ENCODE data around the gene APBB2.

Gene APBB2

DNA sequence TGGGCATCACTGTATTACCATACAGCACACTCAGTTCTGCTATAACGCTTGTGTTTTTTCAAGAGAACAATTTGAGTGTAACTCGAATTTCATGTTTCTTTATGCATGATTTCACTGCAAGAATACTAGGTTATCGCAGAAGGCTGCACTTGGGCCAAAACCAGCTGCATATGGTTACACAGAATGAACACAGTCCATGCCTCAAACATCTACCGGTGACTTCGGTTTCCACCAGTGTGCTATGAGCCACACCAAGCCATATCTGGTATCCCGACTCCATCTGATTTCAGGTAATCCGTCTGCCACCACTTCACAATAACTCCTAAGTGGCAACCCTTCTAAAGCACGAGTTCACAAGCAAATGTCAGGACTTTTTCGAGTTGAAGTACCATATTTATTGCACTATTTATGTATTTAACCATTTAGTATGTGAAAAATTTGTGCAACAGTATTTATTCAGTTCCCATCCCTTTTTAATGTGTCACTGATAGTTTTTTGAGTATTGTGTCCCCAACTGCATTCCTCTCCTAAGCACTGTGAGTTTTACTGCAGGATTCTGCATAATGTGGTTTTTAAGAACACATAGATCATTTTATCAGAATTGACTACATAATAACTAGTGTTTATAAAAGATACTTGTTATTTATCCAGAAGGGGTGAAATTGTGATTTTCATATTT, 111.8 kb downstream of the APBB2 start:
- DNase-seq (ENCODE audit: low read depth in 2 of 2) = no peak

DNA sequence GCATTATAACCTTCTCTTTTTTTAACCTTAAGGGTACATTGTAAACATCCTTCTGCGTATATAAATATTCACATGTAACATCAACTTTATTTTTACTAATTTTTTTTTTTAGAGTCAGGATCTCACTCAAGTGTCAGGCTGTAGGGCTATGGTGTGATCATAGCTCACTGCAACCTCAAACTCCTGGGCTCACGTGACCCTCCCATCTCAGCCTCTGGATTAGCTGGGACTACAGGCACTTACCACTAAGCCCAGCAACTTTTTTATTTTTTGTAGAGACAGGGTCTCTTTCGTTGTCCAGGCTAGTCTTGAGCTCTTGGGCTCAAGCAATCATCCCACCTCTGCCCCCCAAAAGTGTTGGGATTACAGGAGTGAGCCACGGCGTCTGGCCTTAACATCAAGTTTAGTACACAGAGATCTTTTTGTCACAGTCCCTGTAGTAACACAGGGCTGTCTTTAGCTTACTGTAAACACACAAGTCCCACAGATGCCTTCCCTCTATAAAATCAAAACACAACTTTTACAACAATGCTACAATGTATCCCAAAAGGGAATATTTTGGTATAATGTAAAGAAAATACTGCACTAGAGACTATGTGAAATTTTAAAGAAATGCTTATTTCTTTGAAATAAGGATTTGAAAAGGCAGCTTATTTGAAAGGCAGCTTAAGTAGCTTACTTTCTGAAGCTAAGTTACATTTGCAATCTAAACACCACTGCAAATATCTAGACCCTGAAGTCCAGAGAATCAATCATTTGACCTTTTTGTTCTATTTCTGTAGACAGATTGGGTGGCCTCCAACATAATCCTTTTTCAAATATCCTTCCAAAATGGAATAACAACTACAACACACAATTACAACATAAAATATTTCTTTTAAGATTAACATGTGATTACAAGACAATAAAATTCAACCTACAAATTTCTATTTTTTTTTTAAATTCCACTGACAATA, 116.0 kb downstream of the APBB2 start:
- no peak for DNase-seq (ENCODE audit: low read depth in 2 of 2)

DNA sequence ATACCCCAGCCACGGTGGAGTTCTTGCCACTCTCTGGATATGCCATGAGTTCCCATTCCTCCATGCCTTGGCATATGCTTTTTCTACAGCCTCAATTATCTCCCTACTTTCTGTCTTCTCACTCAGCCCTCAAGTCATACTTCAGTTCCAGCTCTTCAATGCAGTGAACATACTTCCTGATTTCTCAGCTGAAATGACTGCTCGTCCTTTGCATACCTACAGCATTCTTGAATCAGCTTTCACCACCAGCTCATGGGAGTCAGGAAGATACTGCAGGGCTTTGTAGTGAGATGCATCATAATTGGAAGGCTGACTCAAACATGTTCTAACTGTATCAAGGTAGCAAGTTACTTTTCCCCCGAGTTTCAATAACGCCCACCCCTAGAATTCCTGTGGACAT, 118.4 kb downstream of the APBB2 start:
- DNase-seq (ENCODE audit: low read depth in 2 of 2) = no peak

DNA sequence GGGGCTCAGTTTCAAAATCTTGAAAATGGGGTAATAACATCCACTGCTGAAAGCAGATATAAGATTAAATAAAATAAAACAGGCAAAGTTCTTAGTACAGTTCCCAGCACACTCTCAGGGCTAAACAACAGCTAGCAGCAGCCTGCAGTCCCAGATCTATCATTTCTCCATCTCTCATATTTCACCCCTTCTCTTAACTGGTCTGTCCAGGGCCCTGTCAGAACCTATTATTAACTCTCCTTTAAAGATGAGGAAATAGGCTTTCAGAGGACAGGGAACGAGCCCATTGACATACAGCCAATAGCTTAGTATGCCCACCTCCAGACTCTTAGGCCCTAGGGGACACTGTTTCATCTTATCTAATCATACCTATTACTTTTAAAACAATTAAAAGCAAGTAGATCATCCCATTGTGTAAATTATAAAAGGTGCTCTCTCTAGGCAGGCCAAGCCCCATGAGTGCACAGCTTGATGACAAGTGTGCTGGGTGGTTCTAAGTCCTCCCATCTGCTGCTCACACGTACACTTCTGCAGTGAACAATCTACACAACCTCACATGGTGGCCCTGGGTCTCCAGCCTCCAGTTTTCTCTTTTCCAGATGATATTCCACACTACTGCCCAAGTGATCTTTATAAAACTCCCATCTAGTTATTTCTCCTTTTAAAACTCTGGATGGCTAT, 119.0 kb downstream of the APBB2 start:
- DNase-seq (ENCODE audit: low read depth in 2 of 2) = no peak

DNA sequence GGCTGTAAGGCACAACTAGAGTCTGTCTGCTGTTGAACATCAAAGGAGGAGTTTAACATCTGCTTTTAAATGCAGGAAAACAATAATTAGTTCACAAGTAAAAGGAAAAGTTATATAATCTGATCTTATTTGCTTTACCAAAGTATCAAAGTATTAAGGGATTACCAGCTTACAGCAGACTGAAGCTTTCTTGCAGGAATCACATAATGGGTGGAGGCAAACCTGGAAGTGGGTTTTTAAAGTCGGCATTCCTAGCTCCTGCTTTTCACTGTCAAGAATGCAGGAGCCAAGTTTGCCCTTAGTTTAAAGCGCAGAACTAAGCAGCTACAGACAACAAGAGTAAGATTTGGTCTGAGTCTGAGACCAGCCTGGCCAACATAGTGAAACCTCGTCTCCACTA, 122.2 kb downstream of the APBB2 start:
- DNase-seq (ENCODE audit: low read depth in 2 of 2) = no peak

DNA sequence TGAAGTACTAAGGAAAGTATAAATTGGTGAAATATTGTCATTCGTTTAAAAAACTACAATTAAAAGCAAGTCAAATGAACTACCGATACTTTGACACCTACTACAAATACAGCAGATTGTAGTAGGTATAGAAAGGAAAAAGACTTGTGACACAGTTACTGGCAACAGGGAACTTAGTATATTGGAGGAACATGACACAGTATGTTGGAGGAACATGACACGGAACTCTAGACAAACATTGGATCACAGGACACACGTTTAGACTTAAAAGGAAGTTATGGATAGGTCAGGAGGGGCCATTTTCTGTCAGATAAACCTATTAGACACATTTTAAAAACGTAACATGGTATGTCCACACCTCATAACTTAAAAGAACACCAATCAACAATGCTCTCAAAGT, 132.5 kb downstream of the APBB2 start:
- no peak for DNase-seq (ENCODE audit: low read depth in 2 of 2)

DNA sequence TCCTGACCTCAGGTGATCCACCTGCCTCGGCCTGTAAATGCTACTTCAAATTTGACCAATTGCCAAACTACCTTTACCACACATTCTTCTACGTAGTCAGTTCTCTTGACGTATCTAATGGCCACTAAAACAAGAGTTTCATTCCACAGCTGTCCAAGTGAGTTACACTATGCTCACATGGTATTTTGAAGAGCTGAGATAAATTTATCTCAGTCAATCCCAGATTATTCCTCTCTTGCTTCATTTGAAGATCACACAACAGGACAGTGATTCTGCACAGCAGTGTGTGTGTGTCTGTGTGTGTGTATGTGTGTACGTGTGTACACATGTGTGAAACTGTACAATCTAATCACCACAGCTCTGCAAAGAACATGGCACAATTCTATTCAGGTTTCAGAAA, 133.4 kb downstream of the APBB2 start:
- no peak for DNase-seq (ENCODE audit: low read depth in 2 of 2)

DNA sequence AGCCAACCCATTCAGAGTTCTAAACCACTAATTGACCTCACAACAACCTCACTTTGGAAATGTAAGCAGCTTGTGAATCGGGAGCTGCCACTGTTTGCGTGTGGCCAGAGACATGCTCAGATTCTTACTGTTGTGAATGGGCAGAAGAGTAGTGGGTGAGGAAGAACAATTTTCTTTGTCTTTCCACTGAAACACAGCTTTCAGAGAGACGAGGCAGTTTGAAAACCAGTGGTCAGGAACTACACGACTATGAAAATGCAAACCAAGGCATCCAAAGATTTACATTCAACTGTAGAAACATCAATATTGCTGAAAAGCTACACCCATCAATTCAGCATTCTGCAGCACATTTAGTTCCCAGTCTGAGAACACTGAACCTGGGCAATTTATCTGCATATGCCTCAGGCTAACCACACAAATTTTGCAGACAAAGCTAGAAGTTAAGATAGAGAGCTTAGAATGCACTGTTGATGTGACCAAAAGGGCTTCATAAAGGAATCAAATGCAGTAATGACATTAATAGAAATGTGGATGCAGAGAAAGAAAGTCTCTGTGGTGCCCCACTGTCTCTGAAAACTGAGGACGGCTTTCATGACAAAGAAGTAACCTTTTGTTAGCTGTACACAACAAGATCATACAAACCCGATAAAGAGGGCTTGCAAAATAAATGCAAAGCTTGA, 134.3 kb downstream of the APBB2 start:
- no peak for DNase-seq (ENCODE audit: low read depth in 2 of 2)

DNA sequence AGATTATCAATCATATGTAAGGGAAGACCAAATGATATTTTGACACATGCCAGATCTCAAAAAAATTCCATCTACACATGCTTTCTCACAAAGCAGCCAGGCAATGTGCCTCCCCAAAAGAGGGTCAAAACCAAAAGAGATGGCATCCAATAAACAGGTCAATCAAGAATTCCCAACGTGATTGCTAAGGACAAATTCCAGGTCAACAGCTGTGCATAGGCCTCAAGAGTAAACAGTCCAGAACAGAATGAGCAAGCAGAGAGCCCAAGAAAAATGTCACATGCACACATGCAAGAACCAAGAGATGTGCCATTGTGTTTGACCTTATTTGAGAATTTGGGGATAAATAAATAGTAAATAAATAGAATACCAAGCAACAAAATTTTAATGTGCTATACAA, 136.7 kb downstream of the APBB2 start:
- no peak for DNase-seq (ENCODE audit: low read depth in 2 of 2)

DNA sequence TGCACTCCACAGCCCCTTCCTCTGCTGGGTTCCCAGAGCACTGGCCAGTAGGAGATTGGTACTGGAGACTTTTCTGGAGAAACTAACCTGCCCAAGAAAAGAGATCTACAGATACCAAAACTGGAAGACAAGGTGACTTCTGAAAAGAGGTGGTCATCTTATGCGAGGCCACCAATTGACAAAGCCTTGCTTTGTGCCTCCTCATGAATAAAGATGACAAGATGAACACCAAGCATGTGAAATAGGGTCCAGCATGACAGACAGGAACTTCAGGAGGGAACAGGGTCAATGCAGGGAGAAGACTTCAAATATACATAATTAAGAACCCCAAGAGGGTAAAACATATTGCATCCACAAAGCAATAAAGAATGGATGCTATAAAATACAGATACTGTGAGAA, 137.9 kb downstream of the APBB2 start:
- DNase-seq (ENCODE audit: low read depth in 2 of 2) = no peak

DNA sequence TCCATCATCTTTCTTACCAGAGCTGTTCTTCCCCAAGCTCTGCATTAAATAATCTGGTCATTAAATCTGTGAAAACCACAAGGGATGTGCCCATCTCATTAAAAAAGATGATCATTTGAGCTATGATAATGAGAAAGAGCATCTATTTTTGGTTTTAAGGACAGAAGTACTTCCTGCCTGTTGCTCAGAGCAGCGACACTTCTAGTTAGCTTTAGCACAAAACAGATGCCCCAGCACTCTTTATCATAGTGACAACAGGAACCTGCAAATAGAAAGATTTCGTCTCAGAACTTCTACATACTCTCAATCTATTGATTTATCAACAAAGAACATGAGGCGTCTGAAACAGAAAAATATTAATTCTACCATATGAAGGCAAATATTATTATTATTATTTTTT, 140.1 kb downstream of the APBB2 start:
- no peak for DNase-seq (ENCODE audit: low read depth in 2 of 2)

DNA sequence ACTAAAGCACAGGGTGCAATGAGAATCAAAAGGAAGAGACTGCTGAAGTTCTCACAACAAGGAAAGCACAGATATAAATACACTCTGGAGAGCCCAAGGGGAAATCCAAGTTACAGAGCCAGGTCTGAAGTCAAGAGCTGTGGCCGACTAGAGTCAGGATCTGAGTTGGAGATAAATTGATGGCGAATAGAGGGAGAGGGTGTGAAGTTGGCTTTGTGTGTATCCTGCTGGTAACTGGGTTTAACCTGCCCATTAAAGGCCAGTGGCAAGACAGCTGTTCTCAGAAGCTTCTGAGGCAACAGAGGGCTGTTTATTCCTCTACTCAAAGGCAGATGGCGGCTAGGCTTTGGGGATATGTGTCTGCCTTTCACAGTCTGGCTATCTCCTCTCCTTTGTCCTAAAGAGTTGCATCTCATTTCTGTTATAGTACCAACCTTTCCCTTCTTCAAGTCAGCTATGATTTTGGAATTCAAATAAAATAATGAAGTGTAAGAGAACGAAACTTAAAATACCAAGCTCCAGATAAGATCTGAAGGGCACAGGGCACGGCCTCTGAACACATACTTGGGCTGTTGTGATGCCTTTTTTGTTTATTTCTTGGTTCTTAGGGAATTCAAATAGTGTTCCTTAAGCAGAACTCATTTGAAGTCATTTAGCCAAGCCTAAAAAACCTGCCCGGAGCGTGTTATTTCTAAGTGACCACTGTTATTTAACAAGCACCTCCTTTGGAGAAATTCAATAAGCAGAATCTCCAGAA, 142.1 kb downstream of the APBB2 start:
- no peak for DNase-seq (ENCODE audit: low read depth in 2 of 2)

DNA sequence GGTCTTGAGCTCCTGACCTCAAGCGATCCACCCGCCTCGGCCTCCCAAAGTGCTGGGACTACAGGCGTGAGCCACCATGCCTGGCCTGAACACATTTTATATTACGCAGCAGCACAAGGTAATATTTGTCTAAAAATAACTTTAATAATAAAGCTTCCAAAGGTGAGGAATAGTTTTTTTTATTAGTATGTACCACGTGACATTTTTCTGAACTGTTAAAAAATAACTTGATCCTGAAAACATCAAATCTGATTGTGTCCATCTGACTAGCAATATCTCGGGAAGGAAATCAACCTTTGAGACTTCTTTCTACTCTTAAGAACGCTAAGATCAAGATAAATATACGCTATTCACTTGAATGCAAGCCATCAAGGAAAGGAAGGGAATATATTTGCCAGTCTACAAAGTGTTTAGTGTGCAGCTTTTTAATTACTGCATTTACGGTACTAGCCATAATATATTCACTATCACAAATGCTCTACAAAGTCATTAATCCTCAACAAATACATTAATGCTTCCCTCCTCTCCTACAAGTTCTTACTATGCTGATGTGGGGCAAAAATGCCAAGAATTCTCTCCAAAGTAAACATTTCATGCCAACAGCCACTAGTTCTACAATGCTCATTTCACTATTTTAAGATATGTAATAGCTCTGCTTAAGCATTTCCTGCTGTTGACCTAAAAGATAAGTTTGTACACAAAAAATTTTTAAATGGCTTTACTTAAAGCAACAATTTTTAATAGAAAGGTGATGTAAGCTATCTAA, 143.6 kb downstream of the APBB2 start:
- DNase-seq (ENCODE audit: low read depth in 2 of 2) = no peak

DNA sequence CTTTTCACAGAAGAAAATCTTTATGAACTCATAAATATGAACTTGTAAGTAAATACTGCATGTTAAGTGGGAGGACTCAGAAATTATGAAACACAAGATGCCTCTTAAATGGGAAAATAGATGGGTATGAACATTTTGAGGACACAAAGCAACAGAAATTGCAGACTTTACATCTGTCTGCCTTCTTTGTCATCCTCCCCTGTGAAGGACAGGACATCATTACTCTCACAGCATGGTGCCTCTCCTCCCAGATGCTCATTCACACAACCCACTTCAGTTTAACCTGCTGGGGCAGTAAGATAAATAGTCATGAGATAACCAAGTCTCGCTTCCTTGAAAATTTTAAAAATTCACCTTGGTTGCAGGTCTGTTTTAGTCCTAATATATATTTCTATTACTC, 144.5 kb downstream of the APBB2 start:
- DNase-seq (ENCODE audit: low read depth in 2 of 2) = no peak

DNA sequence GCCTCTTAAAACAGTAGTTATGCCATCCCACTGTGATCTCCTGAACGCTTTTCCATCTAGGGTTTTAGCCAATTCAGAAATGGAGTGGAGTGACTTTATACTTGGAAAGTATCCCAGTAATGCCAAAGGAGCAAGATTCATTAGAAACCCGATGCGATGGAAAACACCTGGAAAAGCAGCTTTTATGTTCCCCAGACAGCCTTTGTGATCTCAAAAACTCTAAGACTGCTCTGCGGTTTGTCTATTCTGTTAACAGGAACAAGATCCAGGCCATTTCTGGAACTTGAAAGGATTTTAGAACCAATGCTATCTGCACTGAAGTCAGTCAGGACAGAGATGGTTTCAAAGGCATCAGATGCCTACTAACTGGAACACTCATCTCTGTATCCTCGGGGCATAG, 145.1 kb downstream of the APBB2 start:
- no peak for DNase-seq (ENCODE audit: low read depth in 2 of 2)

DNA sequence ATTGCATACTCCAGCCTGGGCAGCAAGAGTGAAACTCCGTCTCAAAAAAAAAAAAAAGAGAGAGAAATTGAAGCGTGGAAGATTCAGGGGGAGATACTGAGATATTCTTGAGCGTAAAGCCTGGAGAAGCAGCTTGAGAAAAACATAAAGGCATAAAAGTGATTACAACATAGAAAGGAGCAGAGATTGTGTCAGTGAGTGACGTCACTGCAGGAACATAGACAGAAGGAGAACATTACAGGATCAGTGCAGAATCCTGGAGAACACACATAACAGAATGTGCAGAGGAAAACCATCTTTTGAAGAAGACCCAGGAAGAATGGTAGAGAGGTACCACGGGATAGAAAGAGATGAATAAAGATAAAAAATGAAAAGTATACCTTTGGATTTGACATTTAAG, 147.0 kb downstream of the APBB2 start:
- DNase-seq (ENCODE audit: low read depth in 2 of 2) = no peak

DNA sequence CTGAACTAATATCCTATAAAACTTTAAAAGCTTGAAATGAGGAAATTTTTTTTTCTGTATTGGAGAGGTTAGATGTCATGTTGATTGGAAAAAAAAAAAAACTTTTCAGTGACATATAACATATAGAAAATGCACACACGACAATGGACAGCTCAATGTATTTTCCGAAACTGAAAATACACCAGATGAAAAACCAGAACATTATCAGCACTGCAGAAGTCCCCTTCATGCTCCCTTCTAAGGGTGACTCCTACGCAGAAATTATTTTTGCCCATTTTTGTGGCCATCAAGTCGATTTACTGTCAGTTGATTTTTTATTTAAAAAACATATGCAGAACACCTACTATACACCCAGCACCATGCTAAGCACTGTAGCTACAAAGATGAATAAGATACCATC, 148.3 kb downstream of the APBB2 start:
- DNase-seq (ENCODE audit: low read depth in 2 of 2) = no peak

DNA sequence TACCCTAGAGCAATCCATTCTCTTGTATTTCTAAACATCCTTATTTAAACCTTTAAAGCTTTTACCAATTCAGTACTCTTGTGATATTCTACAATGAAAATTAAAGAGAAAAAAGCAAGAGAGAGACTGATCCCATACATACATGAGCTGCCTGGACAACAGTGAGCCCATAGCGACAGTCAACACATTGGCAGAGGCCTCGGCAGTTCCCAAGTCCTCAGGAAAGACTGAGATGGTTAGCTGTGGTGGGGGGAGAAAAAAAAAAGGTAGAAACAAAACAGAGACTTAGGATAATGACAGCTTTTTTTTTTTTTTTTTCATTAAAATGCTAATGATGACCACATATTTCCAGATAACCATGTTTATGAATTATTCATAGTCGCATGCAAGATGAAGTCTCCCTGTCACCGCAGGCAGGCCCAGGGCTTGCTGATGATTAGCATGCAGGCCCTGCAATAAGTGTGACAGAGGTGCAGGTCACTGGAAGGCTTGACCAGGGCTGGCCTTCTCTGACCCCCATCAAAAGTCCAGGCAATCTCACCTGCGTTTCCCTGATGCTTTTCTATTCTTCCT, 148.8 kb downstream of the APBB2 start:
- no peak for DNase-seq (ENCODE audit: low read depth in 2 of 2)

DNA sequence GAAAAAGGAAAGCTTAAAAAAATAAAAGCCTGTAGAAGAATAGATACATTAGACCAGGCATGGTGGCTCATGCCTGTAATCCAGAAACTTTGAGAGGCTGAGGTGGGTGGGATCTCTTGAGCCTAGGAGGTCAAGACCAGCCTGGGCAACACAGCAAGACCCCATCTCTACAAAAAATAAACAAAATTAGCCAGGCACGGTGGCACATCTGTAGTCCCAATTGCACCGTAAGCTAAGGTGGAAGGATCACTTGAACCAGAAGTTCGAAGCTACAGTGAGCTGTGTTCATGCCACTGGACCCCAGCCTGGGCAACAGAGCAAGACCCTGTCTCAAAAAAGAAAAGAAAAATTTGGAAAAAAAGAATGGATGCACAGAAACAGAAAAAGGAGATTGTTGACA, 149.4 kb downstream of the APBB2 start:
- no peak for DNase-seq (ENCODE audit: low read depth in 2 of 2)

DNA sequence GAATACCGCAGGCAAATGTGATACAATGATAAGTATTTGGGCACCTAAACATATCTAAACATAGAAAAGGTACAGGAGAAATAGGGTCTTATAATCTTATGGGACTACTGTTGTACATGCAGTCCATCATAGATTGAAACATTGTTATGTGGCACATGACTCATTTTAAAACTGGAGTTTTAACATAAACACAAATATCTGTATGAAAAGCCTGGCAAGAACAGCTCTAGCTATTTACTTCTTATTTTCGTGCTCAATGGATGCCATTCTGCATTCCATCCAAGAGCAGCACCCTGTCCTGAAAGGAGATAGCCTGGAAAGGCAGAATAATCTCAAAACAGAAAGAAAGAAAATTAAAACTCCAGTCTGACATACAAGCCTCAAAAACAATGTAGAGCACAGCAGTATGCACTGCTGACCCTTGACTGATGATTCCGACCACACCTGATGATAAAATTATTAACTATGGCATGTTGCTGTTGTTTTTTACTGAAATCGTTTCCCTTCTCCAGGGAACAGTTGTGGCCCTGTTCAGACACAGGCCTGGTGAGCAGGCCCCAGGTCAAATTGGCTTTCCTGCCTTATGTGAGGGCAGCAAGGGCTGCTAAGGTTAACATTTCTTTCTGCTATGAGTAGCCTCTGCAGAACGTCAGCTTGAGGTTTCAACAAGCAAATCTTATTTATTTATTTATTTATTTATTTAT, 152.7 kb downstream of the APBB2 start:
- no peak for DNase-seq (ENCODE audit: low read depth in 2 of 2)

Measured in stimulated activated CD8-positive, alpha-beta memory T cell treated with anti-CD3 and anti-CD28 coated beads, Interleukin-15, amount 100 ng/mL, for 4 hours (primary cell).